Measurements from ENCODE around the gene RAD51B.

GRCh38 chr14:68612049-68612448 lies 792.5 kb downstream of the RAD51B start:
- TF ChIP-seq, protein P1, sequence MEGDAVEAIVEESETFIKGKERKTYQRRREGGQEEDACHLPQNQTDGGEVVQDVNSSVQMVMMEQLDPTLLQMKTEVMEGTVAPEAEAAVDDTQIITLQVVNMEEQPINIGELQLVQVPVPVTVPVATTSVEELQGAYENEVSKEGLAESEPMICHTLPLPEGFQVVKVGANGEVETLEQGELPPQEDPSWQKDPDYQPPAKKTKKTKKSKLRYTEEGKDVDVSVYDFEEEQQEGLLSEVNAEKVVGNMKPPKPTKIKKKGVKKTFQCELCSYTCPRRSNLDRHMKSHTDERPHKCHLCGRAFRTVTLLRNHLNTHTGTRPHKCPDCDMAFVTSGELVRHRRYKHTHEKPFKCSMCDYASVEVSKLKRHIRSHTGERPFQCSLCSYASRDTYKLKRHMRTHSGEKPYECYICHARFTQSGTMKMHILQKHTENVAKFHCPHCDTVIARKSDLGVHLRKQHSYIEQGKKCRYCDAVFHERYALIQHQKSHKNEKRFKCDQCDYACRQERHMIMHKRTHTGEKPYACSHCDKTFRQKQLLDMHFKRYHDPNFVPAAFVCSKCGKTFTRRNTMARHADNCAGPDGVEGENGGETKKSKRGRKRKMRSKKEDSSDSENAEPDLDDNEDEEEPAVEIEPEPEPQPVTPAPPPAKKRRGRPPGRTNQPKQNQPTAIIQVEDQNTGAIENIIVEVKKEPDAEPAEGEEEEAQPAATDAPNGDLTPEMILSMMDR (conservative IDR thresholded peaks at IDR 0.05 in 1 of 2, IDR thresholded peaks at IDR 0.05 in 1 of 2; ENCODE audit: low read depth in 1 of 2, low read length in 2 of 2): no peak
- TF ChIP-seq EZH2 (IDR thresholded peaks at IDR 0.05; ENCODE audit: low read length, missing control alignments): no peak
